ENCODE results near the gene PANK3. TPM values are rescaled to one million over a fixed set of nuclear protein-coding genes. Genes with fewer than 3 reads are reported as not detected.
A peak's percentile ranks its signal among the peaks of the same experiment; 100 is the strongest.
"Not testable (repeated sequence)": the region's sequence is repeated elsewhere in the genome, so short reads cannot be mapped to it uniquely, and the experiment has no call there.

The PANK3 gene
- polyA plus RNA-seq, 4 donors, result 16.3 to 55.3 (median 25.2) TPM

GRCh38 chr5:168590666-168591065 lies 11.5 kb upstream of the PANK3 start:
- WGBS, 3 donors, result 22 to 61% (median 51%) methylated on average over 3 of the region's 3 CpGs
- peak in 1 of 2 donors; percentile 91 for DNase-seq
- H3K4me3 ChIP-seq (ENCODE audit: low read depth in 1 of 3, low read length in 3 of 3), result no peak overlapping the region

GRCh38 chr5:168587987-168588386 lies 8.8 kb upstream of the PANK3 start:
- Histone ChIP-seq H3K4me3 (ENCODE audit: low read depth in 1 of 3, low read length in 3 of 3) (no peak overlapping the region), H3K4me1 (ENCODE audit: control insufficient read depth in 3 of 3, insufficient read depth in 2 of 3, low read depth in 1 of 3, low read length in 2 of 3) (peaks cover 0 to 21% (median 0%) of the 10 kb centered on the region in 3 donors), H3K36me3 (ENCODE audit: control insufficient read depth in 3 of 3, insufficient read depth in 2 of 3, low read depth in 1 of 3, low read length in 3 of 3) (no peaks in the 10 kb centered on the region), H3K9me3 (ENCODE audit: control insufficient read depth in 2 of 2, insufficient read depth in 1 of 2, low read depth in 1 of 2, low read length in 1 of 2) (no peaks in the 10 kb centered on the region), H3K27me3 (ENCODE audit: control insufficient read depth in 3 of 3, insufficient read depth in 3 of 3, low read length in 3 of 3) (no peaks in the 10 kb centered on the region), H3K27ac (ENCODE audit: low read depth in 1 of 3, low read length in 2 of 3) (no peak overlapping the region)
- WGBS, 3 donors, result 92 to 94% (median 94%) methylated on average over 5 of the region's 5 CpGs
- FAIRE-seq, result no peak
- DNase-seq, result no peak

More at GRCh38 chr5:168590666-168591065, 11.5 kb upstream of the PANK3 start:
- H3K4me1 ChIP-seq (ENCODE audit: control insufficient read depth in 3 of 3, insufficient read depth in 2 of 3, low read depth in 1 of 3, low read length in 2 of 3), result peaks cover 0 to 21% (median 0%) of the 10 kb centered on the region in 3 donors
- peak overlapping the region in 1 of 3 donors; percentile 72 for H3K27ac ChIP-seq (ENCODE audit: low read depth in 1 of 3, low read length in 2 of 3)
- no peaks in the 10 kb centered on the region for H3K27me3 ChIP-seq (ENCODE audit: control insufficient read depth in 3 of 3, insufficient read depth in 3 of 3, low read length in 3 of 3)
- FAIRE-seq, result no peak
- H3K9me3 ChIP-seq (ENCODE audit: control insufficient read depth in 2 of 2, insufficient read depth in 1 of 2, low read depth in 1 of 2, low read length in 1 of 2), result no peaks in the 10 kb centered on the region
- no peaks in the 10 kb centered on the region for H3K36me3 ChIP-seq (ENCODE audit: control insufficient read depth in 3 of 3, insufficient read depth in 2 of 3, low read depth in 1 of 3, low read length in 3 of 3)

- Histone ChIP-seq H3K36me3 (ENCODE audit: control insufficient read depth in 3 of 3, insufficient read depth in 2 of 3, low read depth in 1 of 3, low read length in 3 of 3) (no peaks in the 10 kb centered on the region), H3K27me3 (ENCODE audit: control insufficient read depth in 3 of 3, insufficient read depth in 3 of 3, low read length in 3 of 3) (no peaks in the 10 kb centered on the region), H3K4me3 (ENCODE audit: low read depth in 1 of 3, low read length in 3 of 3) (no peak overlapping the region), H3K9me3 (ENCODE audit: control insufficient read depth in 2 of 2, insufficient read depth in 1 of 2, low read depth in 1 of 2, low read length in 1 of 2) (no peaks in the 10 kb centered on the region), H3K27ac (ENCODE audit: low read depth in 1 of 3, low read length in 2 of 3) (no peak overlapping the region), H3K4me1 (ENCODE audit: control insufficient read depth in 3 of 3, insufficient read depth in 2 of 3, low read depth in 1 of 3, low read length in 2 of 3) (peaks cover 0 to 7% (median 2%) of the 10 kb centered on the region in 3 donors)
- WGBS, 3 donors, result 73 to 86% (median 75%) methylated on average over 5 of the region's 5 CpGs
- no peak for FAIRE-seq
- no peak for DNase-seq
Observed at GRCh38 chr5:168585119-168585856, 6.1 kb upstream of the PANK3 start.

DNA sequence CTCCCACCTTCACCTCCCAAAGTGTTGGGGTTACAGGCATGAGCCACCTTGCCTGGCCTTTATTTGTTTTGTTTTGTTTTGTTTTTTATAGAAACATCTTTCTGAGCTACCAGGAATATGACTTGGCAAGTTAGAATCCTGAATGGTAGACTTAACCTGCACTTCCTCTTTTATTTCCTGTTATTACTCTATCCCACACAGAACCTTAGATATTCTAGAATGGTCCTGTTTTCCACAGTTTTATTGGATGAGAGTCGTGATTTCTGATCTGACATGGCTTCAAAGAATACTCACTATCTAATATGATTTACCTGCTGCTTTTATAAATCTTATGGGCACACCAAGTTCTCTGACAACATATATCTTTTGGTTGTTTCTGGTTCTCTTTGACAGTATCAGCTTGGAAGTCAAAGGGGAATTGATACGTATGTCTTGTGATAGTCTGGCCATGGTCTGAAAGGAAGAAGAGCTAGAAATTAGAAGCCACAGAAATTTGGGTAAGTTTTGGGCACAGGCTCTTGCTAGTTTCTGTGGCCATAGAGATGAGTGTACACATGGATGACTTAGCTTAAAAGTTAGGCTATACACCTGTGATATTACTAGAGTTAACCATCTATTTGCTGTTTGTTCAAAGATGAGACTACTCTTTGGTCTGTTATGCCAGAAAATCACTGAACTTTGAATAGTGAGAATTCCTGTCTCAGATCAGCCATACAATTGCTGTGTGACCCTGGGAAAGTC lies 4.7 kb upstream of the PANK3 start:
- H3K27ac ChIP-seq (ENCODE audit: low read depth in 1 of 3, low read length in 2 of 3), result no peak overlapping the region
- WGBS, 3 donors, result 64 to 75% (median 69%) methylated on average over 2 of the region's 2 CpGs
- DNase-seq (no peak), FAIRE-seq (no peak)
- H3K4me1 ChIP-seq (ENCODE audit: control insufficient read depth in 3 of 3, insufficient read depth in 2 of 3, low read depth in 1 of 3, low read length in 2 of 3), result peaks cover 3 to 7% (median 4%) of the 10 kb centered on the region in 3 donors
- H3K36me3 ChIP-seq (ENCODE audit: control insufficient read depth in 3 of 3, insufficient read depth in 2 of 3, low read depth in 1 of 3, low read length in 3 of 3), result no peaks in the 10 kb centered on the region
- no peaks in the 10 kb centered on the region for H3K9me3 ChIP-seq (ENCODE audit: control insufficient read depth in 2 of 2, insufficient read depth in 1 of 2, low read depth in 1 of 2, low read length in 1 of 2)
- no peak overlapping the region for H3K4me3 ChIP-seq (ENCODE audit: low read depth in 1 of 3, low read length in 3 of 3)
- H3K27me3 ChIP-seq (ENCODE audit: control insufficient read depth in 3 of 3, insufficient read depth in 3 of 3, low read length in 3 of 3), result no peaks in the 10 kb centered on the region

DNA sequence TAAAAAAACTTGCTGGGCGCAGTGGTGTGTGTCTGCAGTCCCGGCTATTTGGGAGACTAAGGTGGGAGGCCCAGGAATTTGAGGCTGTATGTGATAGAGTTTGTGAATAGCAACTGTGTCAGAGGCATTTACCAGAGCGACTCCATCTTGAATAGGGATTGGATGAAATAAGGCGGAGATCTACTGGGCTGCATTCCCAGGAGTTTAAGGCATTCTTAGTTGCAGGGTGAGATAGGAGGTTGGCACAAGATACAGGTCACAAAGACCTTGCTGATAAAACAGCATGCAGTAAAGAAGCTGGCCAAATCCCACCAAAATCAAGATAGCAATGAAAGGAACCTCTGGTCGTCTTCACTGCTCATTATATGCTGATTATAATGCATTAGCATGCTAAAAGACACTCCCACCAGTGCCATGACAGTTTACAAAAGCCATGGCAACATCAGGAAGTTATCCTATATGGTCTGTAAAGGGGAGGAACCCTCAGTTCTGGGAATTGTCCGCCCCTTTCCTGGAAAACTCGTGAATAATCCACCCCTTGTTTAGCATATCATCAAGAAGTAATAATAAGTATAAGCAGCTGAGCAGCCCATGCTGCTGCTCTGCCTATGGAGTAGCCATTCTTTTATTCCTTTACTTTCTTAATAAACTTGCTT lies 1.8 kb upstream of the PANK3 start:
- not testable (repeated sequence) for H3K27ac ChIP-seq (ENCODE audit: low read depth in 1 of 3, low read length in 2 of 3); FAIRE-seq; H3K36me3 ChIP-seq (ENCODE audit: control insufficient read depth in 3 of 3, insufficient read depth in 2 of 3, low read depth in 1 of 3, low read length in 3 of 3); DNase-seq; H3K9me3 ChIP-seq (ENCODE audit: control insufficient read depth in 2 of 2, insufficient read depth in 1 of 2, low read depth in 1 of 2, low read length in 1 of 2); H3K4me3 ChIP-seq (ENCODE audit: low read depth in 1 of 3, low read length in 3 of 3); H3K27me3 ChIP-seq (ENCODE audit: control insufficient read depth in 3 of 3, insufficient read depth in 3 of 3, low read length in 3 of 3)
- WGBS, 3 donors, result 58 to 84% (median 75%) methylated on average over 7 of the region's 7 CpGs
- H3K4me1 ChIP-seq (ENCODE audit: control insufficient read depth in 3 of 3, insufficient read depth in 2 of 3, low read depth in 1 of 3, low read length in 2 of 3), result peaks cover 4 to 17% (median 7%) of the 10 kb centered on the region in 3 donors

GRCh38 chr5:168580227-168580508 lies 1.0 kb upstream of the PANK3 start:
- no peak for DNase-seq
- no peaks in the 10 kb centered on the region for H3K27me3 ChIP-seq (ENCODE audit: control insufficient read depth in 3 of 3, insufficient read depth in 3 of 3, low read length in 3 of 3)
- WGBS, 3 donors, result 37 to 44% (median 41%) methylated on average over 3 of the region's 3 CpGs
- H3K4me3 ChIP-seq (ENCODE audit: low read depth in 1 of 3, low read length in 3 of 3), result peak overlapping the region in 2 of 3 donors; percentile 52 to 77
- peaks cover 0 to 8% (median 0%) of the 10 kb centered on the region in 3 donors for H3K36me3 ChIP-seq (ENCODE audit: control insufficient read depth in 3 of 3, insufficient read depth in 2 of 3, low read depth in 1 of 3, low read length in 3 of 3)
- no peaks in the 10 kb centered on the region for H3K9me3 ChIP-seq (ENCODE audit: control insufficient read depth in 2 of 2, insufficient read depth in 1 of 2, low read depth in 1 of 2, low read length in 1 of 2)
- FAIRE-seq, result no peak
- H3K4me1 ChIP-seq (ENCODE audit: control insufficient read depth in 3 of 3, insufficient read depth in 2 of 3, low read depth in 1 of 3, low read length in 2 of 3), result peaks cover 4 to 17% (median 7%) of the 10 kb centered on the region in 3 donors
- peak overlapping the region; percentile 82 to 97 (median 90) for H3K27ac ChIP-seq (ENCODE audit: low read depth in 1 of 3, low read length in 2 of 3)

GRCh38 chr5:168579488-168580226 lies 489 bp upstream of the PANK3 start:
- H3K27me3 ChIP-seq (ENCODE audit: control insufficient read depth in 3 of 3, insufficient read depth in 3 of 3, low read length in 3 of 3), result no peaks in the 10 kb centered on the region
- H3K27ac ChIP-seq (ENCODE audit: low read depth in 1 of 3, low read length in 2 of 3), result peak overlapping the region; percentile 82 to 97 (median 95)
- peaks cover 4 to 17% (median 7%) of the 10 kb centered on the region in 3 donors for H3K4me1 ChIP-seq (ENCODE audit: control insufficient read depth in 3 of 3, insufficient read depth in 2 of 3, low read depth in 1 of 3, low read length in 2 of 3)
- peak; percentile 99 for DNase-seq
- 1 to 2% (median 2%) methylated on average over 42 to 52 of the region's 52 CpGs for WGBS, 3 donors
- H3K4me3 ChIP-seq (ENCODE audit: low read depth in 1 of 3, low read length in 3 of 3), result peak overlapping the region; percentile 52 to 77 (median 69)
- peaks cover 0 to 8% (median 0%) of the 10 kb centered on the region in 3 donors for H3K36me3 ChIP-seq (ENCODE audit: control insufficient read depth in 3 of 3, insufficient read depth in 2 of 3, low read depth in 1 of 3, low read length in 3 of 3)
- no peak for FAIRE-seq
- no peaks in the 10 kb centered on the region for H3K9me3 ChIP-seq (ENCODE audit: control insufficient read depth in 2 of 2, insufficient read depth in 1 of 2, low read depth in 1 of 2, low read length in 1 of 2)

GRCh38 chr5:168578006-168578405 lies 1.2 kb downstream of the PANK3 start:
- Histone ChIP-seq H3K4me1 (ENCODE audit: control insufficient read depth in 3 of 3, insufficient read depth in 2 of 3, low read depth in 1 of 3, low read length in 2 of 3) (peaks cover 4 to 17% (median 7%) of the 10 kb centered on the region in 3 donors), H3K4me3 (ENCODE audit: low read depth in 1 of 3, low read length in 3 of 3) (peak overlapping the region; percentile 69 to 90 (median 77)), H3K9me3 (ENCODE audit: control insufficient read depth in 2 of 2, insufficient read depth in 1 of 2, low read depth in 1 of 2, low read length in 1 of 2) (peaks cover 0 to 3% of the 10 kb centered on the region in 2 donors), H3K27ac (ENCODE audit: low read depth in 1 of 3, low read length in 2 of 3) (peak overlapping the region in 2 of 3 donors; percentile 68 to 95), H3K27me3 (ENCODE audit: control insufficient read depth in 3 of 3, insufficient read depth in 3 of 3, low read length in 3 of 3) (no peaks in the 10 kb centered on the region), H3K36me3 (ENCODE audit: control insufficient read depth in 3 of 3, insufficient read depth in 2 of 3, low read depth in 1 of 3, low read length in 3 of 3) (peaks cover 0 to 11% (median 0%) of the 10 kb centered on the region in 3 donors)
- WGBS, 3 donors, result 4 to 21% (median 5%) methylated on average over 3 of the region's 3 CpGs
- DNase-seq (peak; percentile 69 to 77), FAIRE-seq (no peak)

Data from small intestine (tissue), 7 donors.